Measurements from ENCODE around the gene INTS11.
A peak's percentile ranks its signal among the peaks of the same experiment; 100 is the strongest.

INTS11 gene

DNA sequence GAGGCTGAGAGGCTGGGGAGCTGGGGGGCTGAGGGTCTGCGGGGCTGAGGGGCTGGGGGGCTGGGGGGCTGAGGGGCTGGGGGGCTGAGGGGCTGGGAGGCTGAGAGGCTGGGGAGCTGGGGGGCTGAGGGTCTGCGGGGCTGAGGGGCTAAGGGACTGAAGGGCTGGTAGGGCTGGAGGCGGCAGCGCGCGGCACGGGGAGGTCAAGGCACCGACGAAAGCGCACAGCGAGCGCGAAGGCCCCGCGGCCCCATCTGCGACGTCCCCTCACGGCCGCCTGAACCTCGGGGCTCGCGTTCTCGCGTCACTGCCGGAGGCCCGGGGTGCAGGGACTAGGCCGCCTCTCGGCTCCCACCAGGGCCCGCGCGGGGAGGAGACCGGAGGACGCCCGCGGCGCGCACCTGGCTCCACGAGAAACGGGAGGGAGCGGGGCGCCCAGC is 356 bp downstream of the INTS11 start (continued):
- TF ChIP-seq, protein P1, sequence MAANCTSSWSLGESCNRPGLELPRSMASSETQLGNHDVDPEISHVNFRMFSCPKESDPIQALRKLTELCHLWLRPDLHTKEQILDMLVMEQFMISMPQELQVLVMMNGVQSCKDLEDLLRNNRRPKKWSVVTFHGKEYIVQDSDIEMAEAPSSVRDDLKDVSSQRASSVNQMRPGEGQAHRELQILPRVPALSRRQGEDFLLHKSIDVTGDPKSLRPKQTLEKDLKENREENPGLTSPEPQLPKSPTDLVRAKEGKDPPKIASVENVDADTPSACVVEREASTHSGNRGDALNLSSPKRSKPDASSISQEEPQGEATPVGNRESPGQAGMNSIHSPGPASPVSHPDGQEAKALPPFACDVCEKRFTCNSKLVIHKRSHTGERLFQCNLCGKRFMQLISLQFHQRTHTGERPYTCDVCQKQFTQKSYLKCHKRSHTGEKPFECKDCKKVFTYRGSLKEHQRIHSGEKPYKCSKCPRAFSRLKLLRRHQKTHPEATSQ (tag by site-specific recombination; IDR thresholded peaks at IDR 0.05): 0 out of 2 replicates have a peak, but pooled peaks have one; percentile 23
- TF ChIP-seq KLF16 (tag by site-specific recombination; IDR thresholded peaks at IDR 0.05): peak; percentile 12; the same call in 1 of the 2 replicates
- TF ChIP-seq, protein P2, sequence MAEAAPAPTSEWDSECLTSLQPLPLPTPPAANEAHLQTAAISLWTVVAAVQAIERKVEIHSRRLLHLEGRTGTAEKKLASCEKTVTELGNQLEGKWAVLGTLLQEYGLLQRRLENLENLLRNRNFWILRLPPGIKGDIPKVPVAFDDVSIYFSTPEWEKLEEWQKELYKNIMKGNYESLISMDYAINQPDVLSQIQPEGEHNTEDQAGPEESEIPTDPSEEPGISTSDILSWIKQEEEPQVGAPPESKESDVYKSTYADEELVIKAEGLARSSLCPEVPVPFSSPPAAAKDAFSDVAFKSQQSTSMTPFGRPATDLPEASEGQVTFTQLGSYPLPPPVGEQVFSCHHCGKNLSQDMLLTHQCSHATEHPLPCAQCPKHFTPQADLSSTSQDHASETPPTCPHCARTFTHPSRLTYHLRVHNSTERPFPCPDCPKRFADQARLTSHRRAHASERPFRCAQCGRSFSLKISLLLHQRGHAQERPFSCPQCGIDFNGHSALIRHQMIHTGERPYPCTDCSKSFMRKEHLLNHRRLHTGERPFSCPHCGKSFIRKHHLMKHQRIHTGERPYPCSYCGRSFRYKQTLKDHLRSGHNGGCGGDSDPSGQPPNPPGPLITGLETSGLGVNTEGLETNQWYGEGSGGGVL (tag by site-specific recombination; IDR thresholded peaks at IDR 0.05): no peak
- peak; percentile 87 for TF ChIP-seq KLF17 (tag by site-specific recombination; IDR thresholded peaks at IDR 0.05)
- no peak for TF ChIP-seq ZNF830 (tag by site-specific recombination; IDR thresholded peaks at IDR 0.05; ENCODE audit: low read depth)
- TF ChIP-seq, protein P3, sequence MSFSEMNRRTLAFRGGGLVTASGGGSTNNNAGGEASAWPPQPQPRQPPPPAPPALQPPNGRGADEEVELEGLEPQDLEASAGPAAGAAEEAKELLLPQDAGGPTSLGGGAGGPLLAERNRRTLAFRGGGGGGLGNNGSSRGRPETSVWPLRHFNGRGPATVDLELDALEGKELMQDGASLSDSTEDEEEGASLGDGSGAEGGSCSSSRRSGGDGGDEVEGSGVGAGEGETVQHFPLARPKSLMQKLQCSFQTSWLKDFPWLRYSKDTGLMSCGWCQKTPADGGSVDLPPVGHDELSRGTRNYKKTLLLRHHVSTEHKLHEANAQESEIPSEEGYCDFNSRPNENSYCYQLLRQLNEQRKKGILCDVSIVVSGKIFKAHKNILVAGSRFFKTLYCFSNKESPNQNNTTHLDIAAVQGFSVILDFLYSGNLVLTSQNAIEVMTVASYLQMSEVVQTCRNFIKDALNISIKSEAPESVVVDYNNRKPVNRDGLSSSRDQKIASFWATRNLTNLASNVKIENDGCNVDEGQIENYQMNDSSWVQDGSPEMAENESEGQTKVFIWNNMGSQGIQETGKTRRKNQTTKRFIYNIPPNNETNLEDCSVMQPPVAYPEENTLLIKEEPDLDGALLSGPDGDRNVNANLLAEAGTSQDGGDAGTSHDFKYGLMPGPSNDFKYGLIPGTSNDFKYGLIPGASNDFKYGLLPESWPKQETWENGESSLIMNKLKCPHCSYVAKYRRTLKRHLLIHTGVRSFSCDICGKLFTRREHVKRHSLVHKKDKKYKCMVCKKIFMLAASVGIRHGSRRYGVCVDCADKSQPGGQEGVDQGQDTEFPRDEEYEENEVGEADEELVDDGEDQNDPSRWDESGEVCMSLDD (tag by site-specific recombination; IDR thresholded peaks at IDR 0.05): no peak
- TF ChIP-seq ZEB2 (tag by site-specific recombination; IDR thresholded peaks at IDR 0.05): no peak
- 0 out of 2 replicates have a peak, but pooled peaks have one; percentile 15 for TF ChIP-seq ZSCAN30 (tag by site-specific recombination; IDR thresholded peaks at IDR 0.05)
- TF ChIP-seq, protein P4, sequence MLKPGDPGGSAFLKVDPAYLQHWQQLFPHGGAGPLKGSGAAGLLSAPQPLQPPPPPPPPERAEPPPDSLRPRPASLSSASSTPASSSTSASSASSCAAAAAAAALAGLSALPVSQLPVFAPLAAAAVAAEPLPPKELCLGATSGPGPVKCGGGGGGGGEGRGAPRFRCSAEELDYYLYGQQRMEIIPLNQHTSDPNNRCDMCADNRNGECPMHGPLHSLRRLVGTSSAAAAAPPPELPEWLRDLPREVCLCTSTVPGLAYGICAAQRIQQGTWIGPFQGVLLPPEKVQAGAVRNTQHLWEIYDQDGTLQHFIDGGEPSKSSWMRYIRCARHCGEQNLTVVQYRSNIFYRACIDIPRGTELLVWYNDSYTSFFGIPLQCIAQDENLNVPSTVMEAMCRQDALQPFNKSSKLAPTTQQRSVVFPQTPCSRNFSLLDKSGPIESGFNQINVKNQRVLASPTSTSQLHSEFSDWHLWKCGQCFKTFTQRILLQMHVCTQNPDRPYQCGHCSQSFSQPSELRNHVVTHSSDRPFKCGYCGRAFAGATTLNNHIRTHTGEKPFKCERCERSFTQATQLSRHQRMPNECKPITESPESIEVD (tag by site-specific recombination; IDR thresholded peaks at IDR 0.05): no peak

- no peaks in the 10 kb centered on the region for H3K9me3 ChIP-seq (ENCODE audit: control insufficient read depth, insufficient read depth, low read depth, low read length)
- peaks cover under 1 to 60% of the 10 kb centered on the region in 2 experiments; a peak in 2 of 3 replicates for H3K36me3 ChIP-seq (ENCODE audit: control insufficient read depth in 2 of 2, insufficient read depth in 1 of 2, low read length in 2 of 2)
- ChIA-PET POLR2A (interaction anchor here (0.6 kb wide), 1 partner anchor 252 kb away, joined by 4 read pairs; no protein-coding TSS in a partner anchor), CTCF (no interaction called here)
- TF ChIP-seq BCL11B (tag by site-specific recombination; IDR thresholded peaks at IDR 0.05; ENCODE audit: low read depth) (no peak), ZNF202 (tag by site-specific recombination; IDR thresholded peaks at IDR 0.05; ENCODE audit: borderline replicate concordance) (no peak), HOXA7 (CRISPR knock-in tag; IDR thresholded peaks at IDR 0.05; ENCODE audit: borderline replicate concordance) (no peak), GLIS2 (tag by site-specific recombination; IDR thresholded peaks at IDR 0.05) (0 out of 2 replicates have a peak, but pooled peaks have one; percentile 22), ZNF335 (tag by site-specific recombination; conservative IDR thresholded peaks at IDR 0.05) (peak; percentile 69), ZIC2 (tag by site-specific recombination; IDR thresholded peaks at IDR 0.05) (no peak), ZNF114 (tag by site-specific recombination; IDR thresholded peaks at IDR 0.05) (no peak)
- TF ChIP-seq, protein P5, sequence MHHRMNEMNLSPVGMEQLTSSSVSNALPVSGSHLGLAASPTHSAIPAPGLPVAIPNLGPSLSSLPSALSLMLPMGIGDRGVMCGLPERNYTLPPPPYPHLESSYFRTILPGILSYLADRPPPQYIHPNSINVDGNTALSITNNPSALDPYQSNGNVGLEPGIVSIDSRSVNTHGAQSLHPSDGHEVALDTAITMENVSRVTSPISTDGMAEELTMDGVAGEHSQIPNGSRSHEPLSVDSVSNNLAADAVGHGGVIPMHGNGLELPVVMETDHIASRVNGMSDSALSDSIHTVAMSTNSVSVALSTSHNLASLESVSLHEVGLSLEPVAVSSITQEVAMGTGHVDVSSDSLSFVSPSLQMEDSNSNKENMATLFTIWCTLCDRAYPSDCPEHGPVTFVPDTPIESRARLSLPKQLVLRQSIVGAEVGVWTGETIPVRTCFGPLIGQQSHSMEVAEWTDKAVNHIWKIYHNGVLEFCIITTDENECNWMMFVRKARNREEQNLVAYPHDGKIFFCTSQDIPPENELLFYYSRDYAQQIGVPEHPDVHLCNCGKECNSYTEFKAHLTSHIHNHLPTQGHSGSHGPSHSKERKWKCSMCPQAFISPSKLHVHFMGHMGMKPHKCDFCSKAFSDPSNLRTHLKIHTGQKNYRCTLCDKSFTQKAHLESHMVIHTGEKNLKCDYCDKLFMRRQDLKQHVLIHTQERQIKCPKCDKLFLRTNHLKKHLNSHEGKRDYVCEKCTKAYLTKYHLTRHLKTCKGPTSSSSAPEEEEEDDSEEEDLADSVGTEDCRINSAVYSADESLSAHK (tag by site-specific recombination; IDR thresholded peaks at IDR 0.05): no peak
- TF ChIP-seq, protein P6, sequence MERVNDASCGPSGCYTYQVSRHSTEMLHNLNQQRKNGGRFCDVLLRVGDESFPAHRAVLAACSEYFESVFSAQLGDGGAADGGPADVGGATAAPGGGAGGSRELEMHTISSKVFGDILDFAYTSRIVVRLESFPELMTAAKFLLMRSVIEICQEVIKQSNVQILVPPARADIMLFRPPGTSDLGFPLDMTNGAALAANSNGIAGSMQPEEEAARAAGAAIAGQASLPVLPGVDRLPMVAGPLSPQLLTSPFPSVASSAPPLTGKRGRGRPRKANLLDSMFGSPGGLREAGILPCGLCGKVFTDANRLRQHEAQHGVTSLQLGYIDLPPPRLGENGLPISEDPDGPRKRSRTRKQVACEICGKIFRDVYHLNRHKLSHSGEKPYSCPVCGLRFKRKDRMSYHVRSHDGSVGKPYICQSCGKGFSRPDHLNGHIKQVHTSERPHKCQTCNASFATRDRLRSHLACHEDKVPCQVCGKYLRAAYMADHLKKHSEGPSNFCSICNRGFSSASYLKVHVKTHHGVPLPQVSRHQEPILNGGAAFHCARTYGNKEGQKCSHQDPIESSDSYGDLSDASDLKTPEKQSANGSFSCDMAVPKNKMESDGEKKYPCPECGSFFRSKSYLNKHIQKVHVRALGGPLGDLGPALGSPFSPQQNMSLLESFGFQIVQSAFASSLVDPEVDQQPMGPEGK (tag by site-specific recombination; IDR thresholded peaks at IDR 0.05): 0 out of 2 replicates have a peak, but pooled peaks have one; percentile 18
- H3K27ac ChIP-seq (ENCODE audit: extremely low read depth, low read depth, low read length): no peak overlapping the region
- H3K4me3 ChIP-seq (ENCODE audit: low read depth, low read length): peak overlapping the region; percentile 1; the same call in 1 of the 2 replicates
- H3K4me1 ChIP-seq (ENCODE audit: control insufficient read depth, insufficient read depth, low read length): peaks cover 19% of the 10 kb centered on the region
Observed at GRCh38 chr1:1322952-1323351, 1.5 kb downstream of the INTS11 start.

Data from HEK293 (cell line).